Esophagus muscularis mucosa (tissue), 4 donors: ENCODE results near the gene QSER1.

Experiments
- CTCF ChIP-seq, 3 experiments: fragments of 200-600 bp in 2 of 3; fragments of 450-650 bp in 1 of 3; sonication (generic) in 2 of 3; IDR thresholded peaks; one replicate each; pipeline ENCODE4 v1.5.1; 2017 to 2019; ENCODE audit warnings: antibody characterized with exemption in 3 of 3, mild to moderate bottlenecking in 2 of 3, moderate library complexity in 1 of 3
- EP300 ChIP-seq: sonication (generic); formaldehyde crosslinking; IDR thresholded peaks from one replicate; pipeline ENCODE4 v1.6.1; 2017; ENCODE audit warnings: antibody characterized with exemption
- POLR2A ChIP-seq: fragments of 450-650 bp; IDR thresholded peaks from one replicate; pipeline ENCODE4 v1.6.1; 2017; ENCODE audit warnings: antibody characterized with exemption, moderate library complexity, mild to moderate bottlenecking, low read depth
- POLR2AphosphoS5 ChIP-seq, 2 donors: sonication (generic); formaldehyde crosslinking; IDR thresholded peaks; one replicate each; pipeline ENCODE4 v1.6.1; 2017; ENCODE audit warnings: antibody characterized with exemption in 2 of 2

GRCh38 chr11:33006010-33006409, 113.4 kb downstream of the QSER1 start:
- TF ChIP-seq EP300 (no peak), CTCF (IDR thresholded peaks at IDR 0.05) (no peak), POLR2A (no peak), POLR2AphosphoS5 (IDR thresholded peaks at IDR 0.05) (no peak)
